ENCODE results near the gene ENTPD2. TPM values are rescaled to one million over a fixed set of nuclear protein-coding genes. Genes with fewer than 3 reads are reported as not detected.

Gene ENTPD2
- total and polyA plus RNA-seq, 7 experiments from 2014 or later: not detected

GRCh38 chr9:137042751-137043727, 10.8 kb downstream of the ENTPD2 start:
- H3K36me3 ChIP-seq (ENCODE audit: control insufficient read depth in 2 of 3, insufficient read depth in 3 of 3, low read length in 3 of 3): no peaks in the 10 kb centered on the region
- no peaks in the 10 kb centered on the region for H3K9me3 ChIP-seq (ENCODE audit: control insufficient read depth in 2 of 3, low read length in 3 of 3)
- POLR2A ChIA-PET: interaction anchor here (0.7 kb wide), 1 partner anchor 32 kb away, joined by 3 read pairs; no protein-coding TSS in a partner anchor
- peaks cover 9 to 25% of the 10 kb centered on the region in 2 donors for H3K4me1 ChIP-seq (ENCODE audit: control insufficient read depth in 2 of 2, insufficient read depth in 2 of 2, low read length in 2 of 2)
- peaks cover 7 to 20% of the 10 kb centered on the region in 2 donors for H3K27me3 ChIP-seq (ENCODE audit: control insufficient read depth in 2 of 2, insufficient read depth in 2 of 2, low read length in 2 of 2)
- Mint-ChIP-seq H3K4me1 (peaks cover 0 to 11% (median 9%) of the 10 kb centered on the region in 7 donors), H3K9me3 (no peaks in the 10 kb centered on the region), H3K27ac (no peak overlapping the region), H3K4me3 (peak overlapping the region in 1 of 10 donors; percentile 14), H3K36me3 (no peaks in the 10 kb centered on the region), H3K27me3 (peaks cover 7 to 31% (median 25%) of the 10 kb centered on the region in 5 donors)
- intact Hi-C loops (cut with micrococcal nuclease): no loop called here
- DNase-seq (no peak), ATAC-seq (no peak)
- no peak overlapping the region for H3K27ac ChIP-seq (ENCODE audit: low read depth, low read length)
- CTCF ChIA-PET: interaction anchor here (0.6 kb wide), 1 partner anchor 13 kb away, joined by 3 read pairs; no protein-coding TSS in a partner anchor
- no peak overlapping the region for H3K4me3 ChIP-seq (ENCODE audit: low read length)

GRCh38 chr9:137041124-137041523, 12.7 kb downstream of the ENTPD2 start:
- H3K27me3 ChIP-seq (ENCODE audit: control insufficient read depth in 2 of 2, insufficient read depth in 2 of 2, low read length in 2 of 2): peaks cover 0 to 8% of the 10 kb centered on the region in 2 donors
- ATAC-seq (no peak), DNase-seq (no peak)
- intact Hi-C loops (cut with micrococcal nuclease): no loop called here
- no peak overlapping the region for H3K4me3 ChIP-seq (ENCODE audit: low read length)
- H3K4me3 Mint-ChIP-seq: no peak overlapping the region
- H3K9me3 ChIP-seq (ENCODE audit: control insufficient read depth in 2 of 3, low read length in 3 of 3): no peaks in the 10 kb centered on the region
- ChIA-PET CTCF (no interaction called here), POLR2A (no interaction called here)
- H3K4me1 Mint-ChIP-seq: peaks cover 0 to 8% (median 6%) of the 10 kb centered on the region in 7 donors
- no peak overlapping the region for H3K27ac Mint-ChIP-seq
- peaks cover 5 to 19% (median 11%) of the 10 kb centered on the region in 5 donors for H3K27me3 Mint-ChIP-seq
- H3K27ac ChIP-seq (ENCODE audit: low read depth, low read length): no peak overlapping the region
- H3K4me1 ChIP-seq (ENCODE audit: control insufficient read depth in 2 of 2, insufficient read depth in 2 of 2, low read length in 2 of 2): peaks cover 9 to 18% of the 10 kb centered on the region in 2 donors
- no peaks in the 10 kb centered on the region for H3K36me3 Mint-ChIP-seq
- no peaks in the 10 kb centered on the region for H3K9me3 Mint-ChIP-seq
- no peaks in the 10 kb centered on the region for H3K36me3 ChIP-seq (ENCODE audit: control insufficient read depth in 2 of 3, insufficient read depth in 3 of 3, low read length in 3 of 3)

GRCh38 chr9:137040568-137040967, 13.3 kb downstream of the ENTPD2 start:
- Histone ChIP-seq H3K27ac (ENCODE audit: low read depth, low read length) (no peak overlapping the region), H3K9me3 (ENCODE audit: control insufficient read depth in 2 of 3, low read length in 3 of 3) (no peaks in the 10 kb centered on the region), H3K4me1 (ENCODE audit: control insufficient read depth in 2 of 2, insufficient read depth in 2 of 2, low read length in 2 of 2) (peaks cover 10 to 16% of the 10 kb centered on the region in 2 donors), H3K36me3 (ENCODE audit: control insufficient read depth in 2 of 3, insufficient read depth in 3 of 3, low read length in 3 of 3) (no peaks in the 10 kb centered on the region), H3K27me3 (ENCODE audit: control insufficient read depth in 2 of 2, insufficient read depth in 2 of 2, low read length in 2 of 2) (peaks cover 0 to 8% of the 10 kb centered on the region in 2 donors), H3K4me3 (ENCODE audit: low read length) (no peak overlapping the region)
- Mint-ChIP-seq H3K27ac (no peak overlapping the region), H3K27me3 (peaks cover 5 to 19% (median 11%) of the 10 kb centered on the region in 5 donors), H3K36me3 (no peaks in the 10 kb centered on the region), H3K9me3 (no peaks in the 10 kb centered on the region), H3K4me1 (peaks cover 0 to 8% (median 6%) of the 10 kb centered on the region in 7 donors), H3K4me3 (no peak overlapping the region)
- intact Hi-C loops (cut with micrococcal nuclease): no loop called here
- DNase-seq: no peak
- no peak for ATAC-seq
- ChIA-PET CTCF (no interaction called here), POLR2A (no interaction called here)

- DNase-seq (no peak), ATAC-seq (no peak)
- peaks cover 6 to 11% (median 8%) of the 10 kb centered on the region in 7 donors for H3K4me1 Mint-ChIP-seq
- ChIA-PET CTCF (interaction anchor here (0.6 kb wide), 1 partner anchor 198 kb away, joined by 4 read pairs; no protein-coding TSS in a partner anchor), POLR2A (no interaction called here)
- H3K36me3 Mint-ChIP-seq: no peaks in the 10 kb centered on the region
- Histone ChIP-seq H3K9me3 (ENCODE audit: control insufficient read depth in 2 of 3, low read length in 3 of 3) (no peaks in the 10 kb centered on the region), H3K4me1 (ENCODE audit: control insufficient read depth in 2 of 2, insufficient read depth in 2 of 2, low read length in 2 of 2) (peaks cover 15 to 16% of the 10 kb centered on the region in 2 donors), H3K36me3 (ENCODE audit: control insufficient read depth in 2 of 3, insufficient read depth in 3 of 3, low read length in 3 of 3) (no peaks in the 10 kb centered on the region), H3K4me3 (ENCODE audit: low read length) (no peak overlapping the region), H3K27me3 (ENCODE audit: control insufficient read depth in 2 of 2, insufficient read depth in 2 of 2, low read length in 2 of 2) (peaks cover 0 to 8% of the 10 kb centered on the region in 2 donors), H3K27ac (ENCODE audit: low read depth, low read length) (no peak overlapping the region)
- intact Hi-C loops (cut with micrococcal nuclease): no loop called here
- H3K9me3 Mint-ChIP-seq: no peaks in the 10 kb centered on the region
- H3K4me3 Mint-ChIP-seq: no peak overlapping the region
- H3K27ac Mint-ChIP-seq: no peak overlapping the region
- H3K27me3 Mint-ChIP-seq: peaks cover 2 to 14% (median 6%) of the 10 kb centered on the region in 5 donors
Measured at GRCh38 chr9:137039611-137040366, 14.1 kb downstream of the ENTPD2 start.

- Histone ChIP-seq H3K4me3 (ENCODE audit: low read length) (no peak overlapping the region), H3K27me3 (ENCODE audit: control insufficient read depth in 2 of 2, insufficient read depth in 2 of 2, low read length in 2 of 2) (peaks cover 0 to 2% of the 10 kb centered on the region in 2 donors), H3K36me3 (ENCODE audit: control insufficient read depth in 2 of 3, insufficient read depth in 3 of 3, low read length in 3 of 3) (no peaks in the 10 kb centered on the region), H3K27ac (ENCODE audit: low read depth, low read length) (no peak overlapping the region), H3K9me3 (ENCODE audit: control insufficient read depth in 2 of 3, low read length in 3 of 3) (no peaks in the 10 kb centered on the region), H3K4me1 (ENCODE audit: control insufficient read depth in 2 of 2, insufficient read depth in 2 of 2, low read length in 2 of 2) (peaks cover 13 to 18% of the 10 kb centered on the region in 2 donors)
- POLR2A ChIA-PET: no interaction called here
- no peak for DNase-seq
- no peaks in the 10 kb centered on the region for H3K36me3 Mint-ChIP-seq
- no peaks in the 10 kb centered on the region for H3K9me3 Mint-ChIP-seq
- CTCF ChIA-PET: no interaction called here
- intact Hi-C loops (cut with micrococcal nuclease): no loop called here
- H3K4me1 Mint-ChIP-seq: peaks cover 9 to 12% (median 11%) of the 10 kb centered on the region in 7 donors
- no peak overlapping the region for H3K4me3 Mint-ChIP-seq
- no peak overlapping the region for H3K27ac Mint-ChIP-seq
- H3K27me3 Mint-ChIP-seq: peaks cover 0 to 11% (median 0%) of the 10 kb centered on the region in 5 donors
- no peak for ATAC-seq
Measured at GRCh38 chr9:137038916-137039315, 14.9 kb downstream of the ENTPD2 start.

GRCh38 chr9:137037483-137037882, 16.4 kb downstream of the ENTPD2 start:
- H3K4me1 ChIP-seq (ENCODE audit: control insufficient read depth in 2 of 2, insufficient read depth in 2 of 2, low read length in 2 of 2): peaks cover 13 to 20% of the 10 kb centered on the region in 2 donors
- DNase-seq (no peak), ATAC-seq (no peak)
- Mint-ChIP-seq H3K36me3 (no peaks in the 10 kb centered on the region), H3K27me3 (peaks cover 0 to 4% (median 0%) of the 10 kb centered on the region in 5 donors), H3K9me3 (no peaks in the 10 kb centered on the region), H3K4me1 (peaks cover 11 to 23% (median 12%) of the 10 kb centered on the region in 7 donors), H3K4me3 (no peak overlapping the region), H3K27ac (no peak overlapping the region)
- no peaks in the 10 kb centered on the region for H3K9me3 ChIP-seq (ENCODE audit: control insufficient read depth in 2 of 3, low read length in 3 of 3)
- no peaks in the 10 kb centered on the region for H3K36me3 ChIP-seq (ENCODE audit: control insufficient read depth in 2 of 3, insufficient read depth in 3 of 3, low read length in 3 of 3)
- ChIA-PET POLR2A (interaction anchor here (0.5 to 0.6 kb wide), 2 partner anchors 10 to 19 kb away, joined by 3 to 4 read pairs; no protein-coding TSS in a partner anchor), CTCF (no interaction called here)
- H3K27me3 ChIP-seq (ENCODE audit: control insufficient read depth in 2 of 2, insufficient read depth in 2 of 2, low read length in 2 of 2): no peaks in the 10 kb centered on the region
- H3K4me3 ChIP-seq (ENCODE audit: low read length): no peak overlapping the region
- intact Hi-C loops (cut with micrococcal nuclease): no loop called here
- no peak overlapping the region for H3K27ac ChIP-seq (ENCODE audit: low read depth, low read length)

Data from naive thymus-derived CD4-positive, alpha-beta T cell (primary cell).